CD4-positive, alpha-beta T cell treated with Interferon alpha-2 for 1 hour (primary cell): ENCODE data around the gene SH3TC1.

ENCODE experiments used
- DNase-seq, 2 donors: peaks; one replicate each; pipeline ENCODE4 v3.0.0-alpha.2; 2020 to 2022

Gene SH3TC1

DNA sequence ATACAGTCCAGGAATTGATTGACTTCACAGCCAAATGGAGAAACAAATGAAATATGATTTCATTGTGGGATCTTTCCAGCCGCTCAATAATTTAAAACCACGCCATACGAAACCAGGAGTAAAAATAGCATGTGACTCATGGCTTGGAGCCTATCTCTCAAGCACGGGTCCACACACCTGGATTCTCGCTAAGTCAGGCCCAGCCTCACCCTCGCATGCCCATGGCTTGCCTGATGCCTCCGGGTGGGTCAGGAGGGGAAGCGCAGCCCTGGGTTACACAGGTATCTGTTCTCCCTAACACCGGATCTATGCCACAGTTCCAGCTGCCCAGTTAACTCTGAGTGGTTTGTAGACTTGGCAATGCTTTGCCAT lies 34.9 kb upstream of the SH3TC1 start:
- DNase-seq = no peak

- DNase-seq = no peak
Observed at GRCh38 chr4:8164687-8165086, 34.4 kb upstream of the SH3TC1 start.

DNA sequence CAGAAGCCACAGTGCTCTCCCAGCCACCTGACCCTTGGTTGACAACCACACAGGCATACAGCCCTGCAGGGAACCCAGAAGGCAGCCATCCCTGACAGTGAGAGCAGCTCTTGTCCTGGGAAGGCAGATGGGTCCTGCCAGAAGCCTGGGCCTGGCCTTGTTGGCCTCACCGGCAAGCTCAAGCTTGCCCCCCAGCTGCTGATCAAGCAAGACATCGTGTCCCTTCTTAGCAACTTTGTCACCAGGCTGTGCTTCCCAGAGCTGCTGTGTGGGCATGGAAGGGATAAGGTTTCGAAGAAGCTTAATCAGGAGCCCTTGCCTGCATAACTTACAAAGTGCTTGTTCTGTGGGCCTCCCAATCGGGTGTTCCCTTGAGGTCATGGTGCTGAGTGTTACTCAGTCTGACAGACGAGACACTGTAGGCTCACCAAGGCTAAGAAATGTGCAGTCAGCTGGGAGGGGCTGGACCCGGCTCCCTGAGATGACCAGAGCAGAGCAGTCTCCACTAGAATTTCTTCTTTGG lies 33.7 kb upstream of the SH3TC1 start:
- DNase-seq = no peak

GRCh38 chr4:8167291-8167690 lies 31.8 kb upstream of the SH3TC1 start:
- no peak for DNase-seq

DNA sequence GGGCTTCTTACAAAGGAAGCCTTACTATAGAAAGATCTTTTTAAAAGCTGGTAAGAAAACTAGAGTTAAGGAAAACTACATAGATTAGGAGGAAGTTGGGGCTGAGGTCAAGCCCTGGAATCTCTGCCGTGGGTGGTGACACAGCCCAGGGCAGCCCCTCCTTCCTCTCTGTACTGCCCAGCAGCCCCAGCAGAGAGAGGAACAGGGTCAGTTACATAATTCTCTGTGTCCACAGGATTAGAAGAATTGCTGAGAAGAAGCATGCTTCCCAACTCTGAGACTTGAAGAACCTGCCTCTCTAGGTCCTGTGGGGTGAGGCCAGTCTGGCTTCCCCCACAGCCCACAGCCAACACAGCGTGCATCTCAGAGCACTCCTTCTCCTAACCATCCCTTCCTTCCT lies 31.3 kb upstream of the SH3TC1 start:
- DNase-seq = peak in 1 of 2 donors; percentile 28

DNA sequence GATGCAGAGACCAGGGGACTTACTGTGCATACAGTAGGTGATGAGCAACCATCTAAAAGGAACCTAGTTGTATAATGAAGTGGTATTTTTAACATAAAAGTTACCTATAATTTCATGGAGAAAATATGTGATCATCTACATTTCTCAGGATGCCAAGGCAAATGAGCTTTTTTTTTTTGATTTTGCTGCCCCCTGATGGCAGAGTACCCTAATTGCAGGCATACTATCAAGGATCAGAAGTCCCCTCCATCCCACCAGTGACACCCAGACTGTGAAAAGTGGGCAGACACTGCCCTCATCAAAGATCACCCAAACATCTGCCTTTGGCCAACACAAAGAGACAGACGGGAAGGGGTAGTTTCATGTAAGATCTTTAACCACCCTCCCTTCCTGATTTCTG lies 30.9 kb upstream of the SH3TC1 start:
- DNase-seq = no peak

DNA sequence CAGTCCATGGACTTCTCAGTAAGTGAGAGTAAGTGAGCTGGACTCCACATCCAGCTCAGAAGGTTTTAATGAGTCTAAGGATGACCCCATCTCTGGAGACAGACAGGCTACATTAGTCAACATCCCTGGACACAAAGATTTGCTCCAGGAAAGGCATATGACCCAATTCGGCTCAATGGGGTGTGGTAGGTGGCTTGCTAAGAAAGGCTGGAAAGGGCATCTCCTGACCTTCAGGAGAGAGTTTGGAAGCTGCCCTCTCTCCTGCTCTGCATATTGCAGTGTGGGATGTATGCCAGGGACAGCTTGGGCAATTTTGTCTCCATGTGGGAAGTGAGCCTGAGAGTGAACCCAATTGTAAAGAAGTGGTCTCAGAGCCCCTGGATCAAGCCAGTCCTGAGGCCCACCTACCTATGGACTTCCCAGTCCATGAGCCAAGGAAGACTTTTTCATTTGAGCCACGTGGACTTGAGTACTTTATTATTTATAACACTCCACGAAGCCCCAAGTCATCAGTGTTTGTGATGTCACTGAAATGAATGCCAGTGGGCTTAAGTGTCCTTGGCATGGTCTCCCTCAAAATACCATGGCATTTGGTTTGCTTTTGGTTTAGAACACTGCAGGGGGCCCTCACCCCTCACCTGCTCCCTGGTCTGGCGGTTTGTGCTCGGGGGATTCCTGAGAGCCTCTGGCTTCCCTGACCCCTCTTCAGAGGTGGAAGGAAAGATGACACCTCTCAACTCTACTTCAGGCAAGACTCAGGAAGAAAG lies 30.1 kb upstream of the SH3TC1 start:
- DNase-seq = no peak

DNA sequence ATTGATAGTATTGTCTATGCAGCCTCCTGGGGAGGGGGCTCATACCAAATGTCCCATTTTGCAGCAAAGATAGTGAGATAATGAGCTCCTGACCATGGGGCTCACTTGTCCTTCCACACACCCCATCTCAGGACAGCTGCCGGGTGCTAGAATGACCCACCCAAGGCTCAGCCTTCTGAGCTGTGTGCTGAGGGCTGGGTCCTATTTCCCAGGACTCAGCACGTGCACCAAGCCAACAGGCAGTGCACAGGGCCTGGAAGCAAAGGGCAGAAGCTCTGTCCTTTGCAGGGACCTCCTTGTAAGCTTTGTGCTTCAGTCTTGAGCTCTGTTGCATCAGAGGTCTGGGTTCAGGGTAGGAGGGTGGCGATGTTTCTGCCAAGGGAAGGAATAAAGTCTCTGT lies 29.3 kb upstream of the SH3TC1 start:
- no peak for DNase-seq

- DNase-seq = no peak
Observed at GRCh38 chr4:8170341-8170740, 28.7 kb upstream of the SH3TC1 start.

DNA sequence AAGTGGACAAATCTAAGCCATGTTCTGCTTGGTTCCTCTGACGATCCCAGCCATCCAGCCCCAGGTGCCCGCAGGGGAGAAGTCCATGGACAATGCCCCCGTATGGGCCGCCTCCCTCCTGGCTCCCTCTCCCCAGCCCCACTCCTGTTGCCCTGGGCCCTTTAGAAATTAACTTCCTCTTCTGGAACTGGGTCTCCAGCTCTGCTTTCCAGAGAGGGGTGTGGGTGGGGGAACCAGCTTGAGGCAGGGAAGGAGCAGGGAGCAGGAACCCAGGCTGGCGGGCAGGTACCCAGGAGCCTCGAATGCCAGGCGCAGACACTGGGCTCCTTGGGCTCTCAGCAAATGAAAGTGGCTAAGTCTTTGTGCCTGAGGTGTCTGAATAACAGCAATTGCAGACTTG lies 27.8 kb upstream of the SH3TC1 start:
- no peak for DNase-seq

- peak in 1 of 2 donors; percentile 48 for DNase-seq
Observed at GRCh38 chr4:8171984-8172924, 26.8 kb upstream of the SH3TC1 start.

DNA sequence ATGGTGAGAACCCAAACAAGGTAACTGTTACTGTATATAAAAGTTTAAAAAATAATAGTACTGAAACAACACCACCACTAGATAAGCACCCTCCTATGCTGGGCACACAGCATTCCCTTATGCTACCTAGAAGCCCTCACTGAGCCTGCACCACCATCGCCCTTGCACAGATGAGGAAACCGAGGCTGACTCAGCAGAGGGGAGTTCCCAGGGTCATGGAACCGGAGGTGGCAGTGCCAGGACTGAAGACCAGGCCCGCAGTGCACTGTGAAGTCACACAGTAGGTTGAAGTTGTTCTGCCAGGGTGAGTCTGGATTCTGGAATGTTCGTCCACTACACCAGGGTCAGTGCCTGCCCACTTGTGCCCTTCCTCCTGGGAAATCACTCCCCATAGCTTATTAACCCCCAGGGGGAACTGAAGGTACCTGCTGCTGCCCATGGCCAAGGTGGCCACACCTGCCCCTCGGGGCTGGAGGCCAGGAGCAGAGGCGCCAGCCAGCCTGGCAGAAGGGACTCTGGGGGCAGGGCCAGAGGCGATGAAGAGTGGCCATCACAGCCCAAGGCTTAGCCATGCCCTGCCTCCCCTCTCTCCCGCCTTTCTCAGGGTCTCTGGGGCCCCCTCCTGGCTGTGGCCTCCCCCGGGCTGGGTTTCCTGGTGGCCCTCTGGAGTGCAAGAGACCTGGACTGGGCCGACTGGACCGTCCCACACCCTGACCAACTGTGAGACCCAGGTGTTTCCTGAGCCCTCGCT lies 25.4 kb upstream of the SH3TC1 start:
- no peak for DNase-seq

DNA sequence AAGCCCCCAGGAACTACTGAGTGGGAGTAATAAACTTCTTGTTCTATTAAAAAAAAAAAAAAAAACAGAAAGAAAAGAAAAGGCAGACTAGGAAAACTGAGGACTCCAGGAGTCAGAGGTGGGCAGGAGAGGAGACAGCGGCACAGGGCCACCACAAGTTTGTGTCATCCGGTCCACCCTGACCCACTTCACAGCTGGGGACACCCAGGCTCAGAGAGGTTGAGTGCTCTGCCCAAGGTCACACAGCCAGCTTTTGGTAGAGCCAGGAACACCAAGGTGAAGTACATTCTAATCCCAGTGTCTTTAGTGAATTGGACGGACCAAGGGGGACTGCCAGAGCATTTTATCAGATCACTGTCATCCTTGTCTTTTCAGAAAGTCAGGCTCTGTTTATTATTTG lies 24.1 kb upstream of the SH3TC1 start:
- no peak for DNase-seq

DNA sequence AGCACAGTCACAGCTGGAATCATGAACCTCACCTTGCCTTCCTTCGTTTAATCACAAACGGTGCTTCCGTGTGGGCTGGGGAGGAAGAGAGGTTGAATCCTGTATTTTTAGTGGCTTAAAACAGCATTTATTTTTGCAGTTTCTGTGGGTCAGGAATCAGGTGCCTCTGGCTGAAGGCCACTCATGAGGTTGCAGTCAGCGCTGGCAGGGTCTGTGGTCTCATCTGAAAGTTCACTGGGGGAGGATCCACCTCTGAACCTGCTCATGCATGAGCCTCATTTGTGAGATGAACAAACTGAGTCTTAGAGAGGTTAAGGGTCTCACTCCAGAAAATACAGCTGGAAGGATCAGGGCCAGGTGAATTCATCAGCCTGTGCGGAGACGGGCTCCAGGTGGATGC lies 23.4 kb upstream of the SH3TC1 start:
- no peak for DNase-seq

DNA sequence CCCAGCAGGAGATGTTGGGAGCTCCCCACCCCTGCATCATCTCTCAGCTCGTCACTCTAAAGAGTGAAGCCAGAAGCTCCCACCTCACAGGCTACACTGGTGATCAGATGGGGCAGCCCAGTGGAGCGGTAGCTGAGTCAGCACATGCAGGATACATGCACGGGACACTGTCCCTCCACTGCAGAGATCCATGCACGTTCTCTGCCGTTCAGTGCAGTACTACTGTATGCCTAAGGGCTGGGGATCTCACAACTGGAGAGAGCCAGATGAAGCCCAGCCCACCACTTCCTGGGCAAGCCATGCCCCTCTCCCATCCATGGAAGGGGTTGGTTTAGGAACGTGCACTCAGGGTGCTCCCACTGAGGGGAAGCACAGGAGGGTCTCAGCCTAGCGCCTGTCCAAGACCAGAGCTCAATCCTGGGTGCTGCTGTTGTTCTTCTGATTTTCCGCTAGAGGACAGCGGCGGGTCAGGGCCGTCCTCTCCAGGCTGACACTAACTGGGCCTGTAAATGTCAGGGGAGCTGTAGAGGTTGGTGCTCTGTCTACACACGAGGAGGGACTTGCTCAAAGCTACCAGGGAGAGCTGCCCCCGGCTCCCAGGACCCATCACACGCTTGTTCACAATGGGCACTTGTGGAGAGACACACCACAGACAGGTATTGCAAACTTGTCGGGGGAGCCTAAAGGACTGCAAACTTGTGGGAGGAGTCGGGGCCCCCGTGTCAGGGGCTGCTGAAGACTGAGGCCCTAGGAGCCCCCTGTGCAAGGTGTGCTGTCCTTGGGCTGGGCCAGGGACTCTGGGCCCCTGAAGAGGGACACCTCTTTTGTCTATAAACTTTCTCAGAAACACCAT lies 22.3 kb upstream of the SH3TC1 start:
- peak; percentile 43 to 53 for DNase-seq

GRCh38 chr4:8177552-8177951 lies 21.5 kb upstream of the SH3TC1 start:
- no peak for DNase-seq

DNA sequence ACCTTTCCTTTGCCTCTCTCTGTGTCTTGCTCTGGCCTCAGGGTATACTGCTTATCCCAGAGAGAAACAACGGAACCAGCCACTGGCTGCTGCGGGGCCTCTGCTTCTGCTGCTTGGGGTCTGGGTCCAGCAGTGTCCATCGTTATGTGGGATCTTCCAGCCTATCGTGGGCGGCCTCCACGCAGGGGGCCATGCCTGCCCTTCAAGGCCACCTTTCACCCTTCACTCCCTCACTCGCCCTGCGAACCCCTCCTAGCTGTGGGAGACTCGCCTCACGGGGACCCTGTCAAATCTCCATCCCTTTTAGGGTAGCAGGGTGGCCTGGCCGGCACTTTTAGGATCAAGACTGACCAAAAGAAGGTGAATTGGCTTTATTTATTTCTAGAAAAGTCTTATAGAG lies 21.1 kb upstream of the SH3TC1 start:
- no peak for DNase-seq

DNA sequence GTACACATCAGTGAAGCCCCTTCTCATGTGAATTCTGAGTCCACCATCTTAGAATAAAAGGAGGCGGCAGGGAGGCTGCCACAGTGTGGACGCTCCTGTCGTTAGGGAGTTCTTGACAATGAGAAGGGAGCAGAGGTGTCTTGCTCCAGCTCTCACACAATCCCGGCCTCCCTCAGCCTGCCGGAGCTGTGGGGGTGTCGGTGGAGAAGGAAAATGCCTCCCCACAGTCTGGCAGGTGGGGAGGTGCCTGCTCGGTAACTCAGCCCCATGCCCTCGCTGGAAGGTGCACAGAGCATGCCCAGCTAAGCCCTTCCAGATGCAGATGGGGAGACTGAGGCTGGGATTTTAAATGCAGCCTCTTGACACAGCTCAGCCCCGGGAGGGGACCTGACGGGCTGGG lies 20.0 kb upstream of the SH3TC1 start:
- DNase-seq = no peak

DNA sequence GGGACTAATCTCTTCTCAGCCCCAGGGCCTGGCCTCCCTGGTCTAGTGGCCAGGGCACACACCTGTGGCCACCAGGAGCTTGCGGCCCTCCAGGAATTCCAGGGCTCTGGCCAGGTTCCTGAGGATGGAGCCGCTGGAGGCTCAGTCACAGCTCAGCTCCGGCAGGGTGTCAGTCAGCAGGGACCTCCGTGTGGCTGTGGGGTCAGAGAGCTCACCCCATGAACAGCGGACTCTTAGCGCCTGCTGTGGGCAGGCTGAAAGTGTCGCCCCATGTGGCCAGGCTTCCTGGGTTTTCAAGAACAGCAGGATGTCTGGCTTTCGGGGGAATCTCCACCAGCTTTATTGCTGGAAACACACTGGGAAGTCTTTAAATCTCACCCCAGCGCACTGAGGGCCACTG lies 19.3 kb upstream of the SH3TC1 start:
- no peak for DNase-seq

- DNase-seq = no peak
Observed at GRCh38 chr4:8180310-8181093, 18.6 kb upstream of the SH3TC1 start.

DNA sequence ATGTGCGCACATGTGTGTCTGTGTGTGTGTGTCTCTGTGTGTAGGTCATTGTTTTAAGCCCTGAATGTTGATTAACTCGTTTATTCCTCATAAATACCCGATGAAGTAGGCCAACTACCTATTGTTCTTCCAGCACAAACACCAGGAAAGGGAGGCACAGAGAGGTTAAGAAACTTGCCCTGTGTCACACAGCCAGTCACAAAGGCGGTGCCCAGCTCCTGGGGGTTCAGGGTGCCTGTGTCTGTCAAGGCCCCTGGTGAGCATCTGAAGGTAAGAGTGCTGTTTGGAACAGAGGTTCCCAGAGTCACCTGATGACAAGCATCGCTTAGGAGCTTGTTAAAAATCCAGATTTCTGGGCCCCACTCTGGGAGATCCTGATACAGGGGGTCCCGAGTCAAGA lies 18.0 kb upstream of the SH3TC1 start:
- no peak for DNase-seq
